ENCODE measurements around the gene ANAPC5.
"Not testable (repeated sequence)": the region's sequence is repeated elsewhere in the genome, so short reads cannot be mapped to it uniquely, and the experiment has no call there.

Gene ANAPC5

DNA sequence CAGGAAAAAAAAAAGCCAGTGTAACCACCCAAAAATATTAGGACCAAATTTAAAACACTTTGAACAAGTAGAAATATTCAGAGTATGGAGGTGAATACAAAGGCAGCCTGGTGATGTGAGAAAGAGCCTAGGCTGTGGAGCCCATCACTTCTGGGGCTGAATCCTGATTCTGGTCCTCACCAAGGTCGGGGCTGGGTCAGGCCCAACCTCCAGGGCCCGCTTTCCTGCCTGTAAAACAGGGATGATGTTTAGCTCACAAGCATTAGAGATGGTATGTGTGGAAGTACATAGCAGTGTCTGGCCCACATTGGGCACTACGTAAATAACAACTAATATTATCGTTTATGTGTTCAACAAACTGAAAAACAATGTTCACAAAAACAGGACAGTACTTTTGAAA lies 47.9 kb downstream of the ANAPC5 start:
- Histone ChIP-seq H3K27ac (ENCODE audit: low read length) (no peak overlapping the region), H3K27me3 (ENCODE audit: low read depth, low read length) (no peaks in the 10 kb centered on the region), H3K4me1 (ENCODE audit: control insufficient read depth in 1 of 2, insufficient read depth in 2 of 2, low read length in 2 of 2) (no peaks in the 10 kb centered on the region), H3K4me3 (ENCODE audit: low read depth in 1 of 2, low read length in 2 of 2) (no peak overlapping the region), H3K9me3 (ENCODE audit: control insufficient read depth in 1 of 2, low read length in 2 of 2) (no peaks in the 10 kb centered on the region), H3K36me3 (ENCODE audit: control insufficient read depth in 1 of 2, insufficient read depth in 2 of 2, low read length in 2 of 2) (peaks cover 10 to 15% of the 10 kb centered on the region in 2 donors)

DNA sequence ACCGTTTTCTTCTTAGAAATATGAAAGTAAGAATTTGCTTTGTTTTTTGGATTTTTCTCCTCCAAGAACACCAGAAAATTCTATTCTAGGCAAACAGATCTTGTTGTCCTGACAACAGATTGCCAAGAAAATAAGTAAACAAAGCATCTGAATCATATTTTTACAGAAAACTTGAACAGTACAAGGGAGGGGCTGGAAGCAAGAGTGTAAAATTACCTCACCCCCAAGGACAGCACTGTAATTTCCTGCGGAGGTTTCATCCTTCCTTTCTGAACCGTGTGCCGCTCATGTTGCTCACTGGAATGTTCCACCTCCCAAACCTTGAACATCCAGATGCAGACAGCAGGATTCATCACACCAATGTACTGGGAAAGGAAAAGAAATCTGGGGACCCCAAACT lies 50.3 kb downstream of the ANAPC5 start:
- no peaks in the 10 kb centered on the region for H3K9me3 ChIP-seq (ENCODE audit: control insufficient read depth in 1 of 2, low read length in 2 of 2)
- no peak overlapping the region for H3K4me3 ChIP-seq (ENCODE audit: low read depth in 1 of 2, low read length in 2 of 2)
- H3K27ac ChIP-seq (ENCODE audit: low read length) = no peak overlapping the region
- peaks cover 3 to 6% of the 10 kb centered on the region in 2 donors for H3K4me1 ChIP-seq (ENCODE audit: control insufficient read depth in 1 of 2, insufficient read depth in 2 of 2, low read length in 2 of 2)
- no peaks in the 10 kb centered on the region for H3K36me3 ChIP-seq (ENCODE audit: control insufficient read depth in 1 of 2, insufficient read depth in 2 of 2, low read length in 2 of 2)
- no peaks in the 10 kb centered on the region for H3K27me3 ChIP-seq (ENCODE audit: low read depth, low read length)

DNA sequence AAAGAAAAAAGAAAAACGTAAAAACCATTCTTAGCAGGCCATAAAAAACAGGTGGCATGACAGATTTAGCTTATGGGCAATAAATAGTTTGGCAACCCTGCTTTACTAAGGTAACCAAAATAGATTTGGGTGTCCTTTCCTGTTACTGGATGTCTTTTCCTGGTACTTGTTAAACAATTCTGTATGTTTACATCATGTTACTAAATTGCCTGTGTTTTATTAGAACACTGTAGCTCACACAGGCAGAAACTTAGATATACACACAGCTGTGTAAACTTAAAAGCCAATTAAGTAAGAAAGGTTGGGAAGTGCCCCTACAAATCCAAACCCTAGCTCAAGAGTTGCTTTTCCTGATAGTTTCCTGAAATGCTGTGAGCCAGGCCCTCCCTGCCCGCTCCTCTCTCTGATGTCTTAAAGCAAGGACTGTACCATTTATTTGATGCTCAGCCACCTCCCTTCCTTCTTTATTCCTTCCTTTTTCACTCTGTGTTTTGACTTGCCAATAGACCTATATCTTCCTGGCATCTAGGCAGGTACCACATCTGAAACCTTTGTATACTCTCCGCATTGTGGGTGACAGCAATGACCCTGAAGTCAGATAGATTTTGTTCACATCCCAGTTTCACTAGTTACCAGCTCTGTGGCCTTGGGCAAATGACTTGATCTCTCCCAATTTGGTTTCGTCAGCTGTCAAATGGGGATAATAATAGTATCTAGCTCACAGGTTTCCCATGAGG lies 52.0 kb downstream of the ANAPC5 start:
- no peaks in the 10 kb centered on the region for H3K36me3 ChIP-seq (ENCODE audit: control insufficient read depth in 1 of 2, insufficient read depth in 2 of 2, low read length in 2 of 2)
- H3K4me1 ChIP-seq (ENCODE audit: control insufficient read depth in 1 of 2, insufficient read depth in 2 of 2, low read length in 2 of 2) = peaks cover 5 to 12% of the 10 kb centered on the region in 2 donors
- no peaks in the 10 kb centered on the region for H3K9me3 ChIP-seq (ENCODE audit: control insufficient read depth in 1 of 2, low read length in 2 of 2)
- H3K27me3 ChIP-seq (ENCODE audit: low read depth, low read length) = no peaks in the 10 kb centered on the region
- H3K4me3 ChIP-seq (ENCODE audit: low read depth in 1 of 2, low read length in 2 of 2) = no peak overlapping the region
- H3K27ac ChIP-seq (ENCODE audit: low read length) = no peak overlapping the region

DNA sequence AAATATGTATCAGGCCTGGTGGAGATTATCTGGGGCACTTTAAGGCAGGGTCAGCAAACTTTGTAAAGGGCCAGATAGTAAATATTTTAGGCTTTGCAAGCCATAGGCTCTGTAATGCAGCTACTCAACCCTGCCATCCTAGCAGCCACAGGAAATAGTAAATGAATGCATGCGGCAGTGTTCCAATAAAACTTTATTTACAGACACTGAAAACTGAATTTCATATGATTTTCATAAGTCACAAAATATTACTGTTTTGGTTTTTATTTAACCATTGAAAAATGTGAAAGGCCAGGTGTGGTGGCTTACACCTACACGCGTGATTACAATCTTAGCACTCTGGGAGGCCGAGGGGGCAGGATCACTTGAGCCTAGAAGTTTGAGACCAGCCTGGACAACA lies 52.5 kb downstream of the ANAPC5 start:
- H3K9me3 ChIP-seq (ENCODE audit: control insufficient read depth in 1 of 2, low read length in 2 of 2) = no peaks in the 10 kb centered on the region
- peaks cover 7 to 18% of the 10 kb centered on the region in 2 donors for H3K4me1 ChIP-seq (ENCODE audit: control insufficient read depth in 1 of 2, insufficient read depth in 2 of 2, low read length in 2 of 2)
- H3K4me3 ChIP-seq (ENCODE audit: low read depth in 1 of 2, low read length in 2 of 2) = no peak overlapping the region
- H3K27ac ChIP-seq (ENCODE audit: low read length) = no peak overlapping the region
- no peaks in the 10 kb centered on the region for H3K36me3 ChIP-seq (ENCODE audit: control insufficient read depth in 1 of 2, insufficient read depth in 2 of 2, low read length in 2 of 2)
- no peaks in the 10 kb centered on the region for H3K27me3 ChIP-seq (ENCODE audit: low read depth, low read length)

DNA sequence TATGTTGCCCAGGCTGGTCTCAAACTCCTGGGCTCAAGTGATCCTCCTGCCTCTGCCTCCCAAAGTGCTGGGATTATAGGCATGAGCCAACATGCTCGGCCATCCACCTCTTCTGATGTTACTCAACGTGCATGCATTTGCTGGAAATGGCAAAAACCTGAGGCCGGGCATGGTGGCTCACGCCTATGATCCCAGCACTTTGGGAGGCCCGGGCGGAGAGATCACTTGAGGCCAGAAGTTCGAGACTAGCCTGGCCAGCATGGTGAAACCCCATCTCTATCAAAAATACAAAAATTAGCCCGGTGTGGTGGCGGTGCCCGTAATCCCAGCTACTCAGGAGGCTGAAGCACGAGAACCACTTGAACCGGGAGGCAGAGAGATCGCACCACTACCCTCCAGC lies 53.8 kb downstream of the ANAPC5 start:
- not testable (repeated sequence) for H3K36me3 ChIP-seq (ENCODE audit: control insufficient read depth in 1 of 2, insufficient read depth in 2 of 2, low read length in 2 of 2); H3K27me3 ChIP-seq (ENCODE audit: low read depth, low read length); H3K27ac ChIP-seq (ENCODE audit: low read length); H3K4me3 ChIP-seq (ENCODE audit: low read depth in 1 of 2, low read length in 2 of 2); H3K9me3 ChIP-seq (ENCODE audit: control insufficient read depth in 1 of 2, low read length in 2 of 2)
- peaks cover 11 to 23% of the 10 kb centered on the region in 2 donors for H3K4me1 ChIP-seq (ENCODE audit: control insufficient read depth in 1 of 2, insufficient read depth in 2 of 2, low read length in 2 of 2)

DNA sequence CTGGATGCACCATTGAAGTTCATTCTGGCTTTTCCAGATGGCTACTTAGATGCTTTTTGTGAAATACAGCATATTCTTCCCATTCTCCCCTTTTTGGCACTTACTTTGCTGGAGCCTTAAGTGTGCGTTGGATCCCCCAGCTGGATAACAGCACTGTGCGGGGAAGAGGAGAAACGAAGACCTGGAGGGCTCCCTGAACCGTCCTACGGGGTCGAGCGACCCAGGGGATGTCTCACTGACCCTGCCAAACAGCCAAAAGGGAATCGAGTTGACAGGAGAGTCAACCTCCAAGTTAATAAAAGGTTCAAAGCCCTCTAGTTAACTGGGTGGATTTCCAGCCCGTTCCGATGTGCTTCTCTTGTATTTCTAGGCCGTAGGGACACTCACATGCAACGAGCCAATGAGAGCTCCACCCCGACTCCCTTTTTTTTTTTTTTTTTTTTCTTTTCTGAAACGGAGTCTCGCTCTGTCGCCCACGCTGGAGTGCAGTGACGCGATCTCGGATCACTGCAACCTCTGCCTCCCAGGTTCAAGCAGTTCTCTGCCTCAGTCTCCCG lies 54.7 kb downstream of the ANAPC5 start:
- Histone ChIP-seq H3K4me3 (ENCODE audit: low read depth in 1 of 2, low read length in 2 of 2) (peak overlapping the region; percentile 76 to 90), H3K27ac (ENCODE audit: low read length) (peak overlapping the region; percentile 77), H3K4me1 (ENCODE audit: control insufficient read depth in 1 of 2, insufficient read depth in 2 of 2, low read length in 2 of 2) (peaks cover 11 to 23% of the 10 kb centered on the region in 2 donors), H3K9me3 (ENCODE audit: control insufficient read depth in 1 of 2, low read length in 2 of 2) (no peaks in the 10 kb centered on the region), H3K27me3 (ENCODE audit: low read depth, low read length) (no peaks in the 10 kb centered on the region), H3K36me3 (ENCODE audit: control insufficient read depth in 1 of 2, insufficient read depth in 2 of 2, low read length in 2 of 2) (peaks cover under 1 to 3% of the 10 kb centered on the region in 2 donors)

DNA sequence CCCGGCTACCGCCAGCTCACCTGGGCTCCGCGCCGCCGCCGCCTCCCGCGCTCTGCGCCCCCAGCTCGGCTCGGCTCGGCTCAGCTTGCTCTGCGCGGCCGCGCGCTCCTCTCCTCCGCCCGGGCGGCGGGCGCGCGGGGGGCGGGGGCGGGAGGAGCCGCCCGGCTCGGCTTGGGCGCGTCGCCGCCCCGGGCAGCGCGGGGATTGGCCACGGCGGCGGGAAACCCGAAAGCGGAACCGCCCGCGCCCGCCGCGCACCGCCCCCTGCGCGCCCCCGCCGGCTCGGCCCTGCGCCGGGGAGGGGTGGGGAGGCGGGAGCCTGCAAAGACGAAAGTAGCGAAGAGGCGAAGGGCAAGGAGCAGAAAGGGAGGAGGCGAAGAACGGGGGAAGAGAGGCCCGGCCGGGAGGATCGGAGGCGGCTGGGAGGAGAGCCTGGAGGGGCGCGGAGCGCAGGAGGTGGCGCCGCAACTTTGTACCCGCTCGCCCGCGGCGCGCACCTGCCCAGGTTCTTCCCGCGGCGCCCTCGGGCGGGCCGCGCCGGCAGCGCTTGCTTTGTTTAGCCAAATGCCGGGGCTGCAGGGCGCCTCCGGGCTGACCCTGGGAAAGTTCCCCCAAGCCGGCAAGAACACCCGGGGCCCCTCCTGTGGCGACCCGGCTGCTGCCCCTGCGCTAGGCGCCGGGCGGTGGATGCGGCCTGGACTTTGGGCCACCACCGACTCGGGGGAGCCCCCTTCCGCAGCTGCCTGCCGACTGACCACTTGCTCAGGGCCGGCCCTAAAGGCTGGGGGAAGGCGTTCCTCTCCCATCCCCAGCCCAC lies 55.4 kb downstream of the ANAPC5 start, which contains the start of gene CAMKK2:
TSS of gene CAMKK2 (minus strand) at position 92 of the 817 bp plus-strand sequence. CDS start 22,183 bp downstream, outside the sequence.
- peak within 1 kb of the TSS; percentile 83 to 96 for H3K4me3 ChIP-seq (ENCODE audit: low read depth in 1 of 2, low read length in 2 of 2)
- H3K27me3 ChIP-seq (ENCODE audit: low read depth, low read length) = no peaks in the 10 kb centered on the region
- peaks cover 11 to 23% of the 10 kb centered on the region in 2 donors for H3K4me1 ChIP-seq (ENCODE audit: control insufficient read depth in 1 of 2, insufficient read depth in 2 of 2, low read length in 2 of 2)
- H3K27ac ChIP-seq (ENCODE audit: low read length) = peak within 1 kb of the TSS; percentile 77
- H3K36me3 ChIP-seq (ENCODE audit: control insufficient read depth in 1 of 2, insufficient read depth in 2 of 2, low read length in 2 of 2) = peaks cover 4 to 6% of the 10 kb centered on the region in 2 donors
- no peaks in the 10 kb centered on the region for H3K9me3 ChIP-seq (ENCODE audit: control insufficient read depth in 1 of 2, low read length in 2 of 2)

DNA sequence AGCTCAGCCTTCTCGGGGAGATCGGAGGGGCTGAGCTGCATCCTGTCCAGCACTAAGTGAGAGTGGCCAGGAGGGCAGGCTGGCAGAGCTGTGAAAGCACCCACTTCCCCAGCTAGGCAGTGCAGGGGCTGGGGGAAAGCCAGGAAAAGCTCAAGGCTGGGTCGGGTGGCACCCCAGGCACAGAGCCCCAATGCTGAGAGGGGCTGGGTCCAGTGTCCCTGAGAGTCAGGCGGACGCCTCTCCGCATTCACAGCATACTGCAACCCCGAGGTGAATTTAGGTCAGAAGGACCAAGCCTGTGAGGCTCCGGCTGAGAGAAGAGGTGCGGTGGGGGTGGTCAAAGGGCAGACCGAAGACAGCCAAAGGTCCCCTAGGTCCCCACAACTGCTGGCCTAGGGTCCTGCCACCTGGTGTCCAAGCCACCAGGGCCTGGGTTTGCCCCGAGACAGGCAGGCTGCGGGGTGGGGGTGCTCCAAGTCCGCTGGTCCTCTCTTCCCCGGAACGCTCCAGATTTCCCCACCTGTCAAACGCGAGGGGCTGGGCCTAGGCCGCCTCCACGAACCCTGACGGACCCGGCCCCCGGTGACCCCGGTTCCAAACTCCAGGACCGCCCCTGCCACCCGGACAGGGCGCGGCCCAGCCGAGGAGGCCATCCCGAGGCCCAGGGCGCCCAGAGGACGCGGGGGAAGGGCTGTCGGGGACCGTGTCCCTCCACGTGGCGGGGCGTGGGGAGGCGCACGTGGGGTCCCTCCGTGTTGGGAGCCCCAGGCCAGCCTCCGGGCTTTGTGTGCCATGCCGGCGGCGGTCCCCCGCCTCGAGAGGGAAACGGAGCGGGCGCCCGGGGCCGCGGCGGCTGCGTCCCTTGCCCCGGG lies 56.2 kb downstream of the ANAPC5 start:
- Histone ChIP-seq H3K4me1 (ENCODE audit: control insufficient read depth in 1 of 2, insufficient read depth in 2 of 2, low read length in 2 of 2) (peaks cover 11 to 23% of the 10 kb centered on the region in 2 donors), H3K4me3 (ENCODE audit: low read depth in 1 of 2, low read length in 2 of 2) (peak overlapping the region; percentile 83 to 96), H3K9me3 (ENCODE audit: control insufficient read depth in 1 of 2, low read length in 2 of 2) (no peaks in the 10 kb centered on the region), H3K36me3 (ENCODE audit: control insufficient read depth in 1 of 2, insufficient read depth in 2 of 2, low read length in 2 of 2) (peaks cover 4 to 6% of the 10 kb centered on the region in 2 donors), H3K27me3 (ENCODE audit: low read depth, low read length) (no peaks in the 10 kb centered on the region), H3K27ac (ENCODE audit: low read length) (peak overlapping the region; percentile 16)

DNA sequence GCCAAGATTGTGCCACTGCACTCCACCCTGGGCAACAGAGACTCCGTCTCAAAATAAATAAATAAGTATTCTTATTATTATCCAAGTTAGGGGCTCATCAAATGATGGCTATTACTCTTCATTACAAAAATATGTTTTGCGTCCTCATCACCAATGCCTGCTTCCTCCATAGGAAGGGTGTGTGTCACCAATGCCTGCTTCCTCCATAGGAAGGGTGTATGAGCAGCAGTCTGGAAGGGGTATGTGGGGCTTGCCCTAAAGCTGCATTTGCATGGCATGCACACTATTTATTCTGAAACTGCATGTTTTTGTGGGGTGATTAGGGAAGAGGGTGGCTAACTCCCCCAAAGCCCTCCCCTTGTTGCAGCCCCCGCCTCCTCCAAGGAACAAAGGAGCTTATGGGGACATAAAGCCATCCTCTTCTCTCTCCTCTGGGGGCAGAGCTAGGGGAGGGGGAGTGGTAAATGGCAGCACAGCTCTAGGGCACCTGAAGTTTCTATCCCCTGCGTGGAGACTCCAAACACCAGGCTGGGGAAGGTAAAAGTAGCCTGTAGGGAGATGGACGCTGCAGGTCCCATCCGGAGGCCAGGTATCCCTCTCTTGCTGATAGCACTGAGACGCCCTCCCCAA lies 57.0 kb downstream of the ANAPC5 start:
- Histone ChIP-seq H3K4me3 (ENCODE audit: low read depth in 1 of 2, low read length in 2 of 2) (peak overlapping the region; percentile 83 to 96), H3K27ac (ENCODE audit: low read length) (no peak overlapping the region), H3K4me1 (ENCODE audit: control insufficient read depth in 1 of 2, insufficient read depth in 2 of 2, low read length in 2 of 2) (peaks cover 11 to 23% of the 10 kb centered on the region in 2 donors), H3K9me3 (ENCODE audit: control insufficient read depth in 1 of 2, low read length in 2 of 2) (no peaks in the 10 kb centered on the region), H3K27me3 (ENCODE audit: low read depth, low read length) (no peaks in the 10 kb centered on the region), H3K36me3 (ENCODE audit: control insufficient read depth in 1 of 2, insufficient read depth in 2 of 2, low read length in 2 of 2) (peaks cover 4 to 6% of the 10 kb centered on the region in 2 donors)

DNA sequence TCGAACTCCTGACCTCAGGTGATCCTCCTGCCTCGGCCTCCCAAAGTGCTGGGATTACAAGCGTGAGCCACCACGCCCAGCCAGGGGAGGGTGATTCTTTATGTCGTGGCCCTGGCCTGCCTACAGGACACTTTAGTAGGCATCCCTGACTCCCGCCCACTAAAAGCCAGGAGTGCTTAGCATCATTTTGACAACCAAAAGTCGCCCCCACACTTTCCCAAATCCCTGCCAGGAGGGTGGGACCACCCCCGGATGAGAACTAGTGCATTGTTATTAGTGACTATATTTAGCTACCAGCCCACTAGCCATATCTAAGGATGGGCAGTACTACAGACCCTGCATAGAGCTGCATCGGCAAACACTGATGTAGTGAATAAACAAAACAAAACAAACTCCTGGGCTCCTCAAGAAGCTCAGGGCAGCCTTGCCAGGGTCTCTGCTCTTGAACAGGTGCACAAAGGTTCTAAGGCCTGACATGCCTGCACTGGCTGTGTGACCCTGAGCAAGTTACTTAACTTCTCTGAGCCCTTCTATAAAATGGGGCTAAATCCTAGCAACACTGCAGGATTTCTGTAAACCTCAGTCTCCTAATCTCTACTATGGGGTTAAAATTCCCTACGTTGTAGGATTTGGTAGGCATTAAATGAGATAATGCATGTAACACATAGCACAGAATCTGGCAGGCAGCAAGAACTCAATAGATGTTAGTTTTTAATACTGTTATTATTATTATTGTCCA lies 57.9 kb downstream of the ANAPC5 start:
- no peak overlapping the region for H3K4me3 ChIP-seq (ENCODE audit: low read depth in 1 of 2, low read length in 2 of 2)
- peaks cover 4 to 6% of the 10 kb centered on the region in 2 donors for H3K36me3 ChIP-seq (ENCODE audit: control insufficient read depth in 1 of 2, insufficient read depth in 2 of 2, low read length in 2 of 2)
- no peak overlapping the region for H3K27ac ChIP-seq (ENCODE audit: low read length)
- H3K9me3 ChIP-seq (ENCODE audit: control insufficient read depth in 1 of 2, low read length in 2 of 2) = no peaks in the 10 kb centered on the region
- H3K27me3 ChIP-seq (ENCODE audit: low read depth, low read length) = no peaks in the 10 kb centered on the region
- H3K4me1 ChIP-seq (ENCODE audit: control insufficient read depth in 1 of 2, insufficient read depth in 2 of 2, low read length in 2 of 2) = peaks cover 14 to 23% of the 10 kb centered on the region in 2 donors
